HCT116 (cell line): ENCODE measurements around the gene TMEM178A. TPM values are rescaled to one million over a fixed set of nuclear protein-coding genes. Genes with fewer than 3 reads are reported as not detected.

ENCODE experiments used
- ATAC-seq: fragments of 200-7000 bp; cut with Tn5 transposase; 2 replicates; pipeline ENCODE4 v1.9.1; 2020; ENCODE audit warnings: mild to moderate bottlenecking, moderate library complexity
- BruUV-seq: library from RNA; stranded (reverse); fragments of 400-500 nt; replicated peaks from 2 replicates; lab custom pipeline; 2021; lab: Mats Ljungman, UMichigan
- CTCF ChIA-PET: fragments of 300-600 bp; sonication (Branson Sonifier 250); formaldehyde crosslinking; loops from one replicate; lab custom pipeline; 2021; ENCODE audit warnings: antibody characterized with exemption; lab: Charles Lee
- POLR2A ChIA-PET: fragments of 300-600, 350-600 bp; sonication (Branson Sonifier 250); formaldehyde crosslinking; loops from one replicate; lab custom pipeline; 2021; ENCODE audit warnings: antibody characterized with exemption; lab: Charles Lee
- RAD21 ChIA-PET, 2 experiments: fragments of 300-600 bp; sonication (Branson Sonifier 250); formaldehyde crosslinking; loops; one replicate each; lab custom pipeline; 2023; ENCODE audit warnings: low total read pairs in 2 of 2; ENCODE audit not compliant: uncharacterized antibody in 2 of 2, unreplicated experiment in 2 of 2, low non-redundant PET in 1 of 2; lab: Charles Lee
- DNase-seq: peaks from one replicate; pipeline ENCODE4 v3.0.0-alpha.2; 2010; ENCODE audit warnings: low read depth, low spot score
- H2AFZ ChIP-seq: fragments of 200-600 bp; shearing (Covaris generic), sonication (generic); 2 replicates; pipeline ENCODE4 v1.6.1; 2017; ENCODE audit warnings: low read depth, mixed run types, mixed read lengths, antibody characterized with exemption, low read length; ENCODE audit not compliant: poor library complexity, severe bottlenecking
- H3K27ac ChIP-seq: 2 replicates; pipeline ENCODE4 v1.5.1; 2012; ENCODE audit warnings: low read depth, low read length
- H3K27me3 ChIP-seq: fragments of 200-600 bp; sonication (generic); 2 replicates; pipeline ENCODE4 v1.6.1; 2016; ENCODE audit warnings: mixed run types, low read length, mixed read lengths; ENCODE audit not compliant: insufficient read depth
- H3K36me3 ChIP-seq, 2 experiments: fragments of 200-500 bp in 1 of 2; fragments of 200-600 bp in 1 of 2; sonication (Bioruptor generic) in 1 of 2; sonication (generic) in 1 of 2; 2 replicates each; pipeline versions ENCODE4 v1.5.1 to v1.6.1; 2014 to 2016; ENCODE audit warnings: low read length in 2 of 2, inconsistent platforms in 1 of 2, mixed read lengths in 1 of 2, mixed run types in 1 of 2; ENCODE audit not compliant: insufficient read depth in 2 of 2, control insufficient read depth in 1 of 2
- H3K4me1 ChIP-seq, 2 experiments: fragments of 200-600 bp in 1 of 2; sonication (generic) in 1 of 2; 2 replicates each; pipeline versions ENCODE4 v1.5.1 to v1.6.1; 2012 to 2017; ENCODE audit warnings: low read length in 2 of 2, inconsistent platforms in 1 of 2, mild to moderate bottlenecking in 1 of 2, mixed read lengths in 1 of 2, mixed run types in 1 of 2, moderate library complexity in 1 of 2; ENCODE audit not compliant: insufficient read depth in 2 of 2, control insufficient read depth in 1 of 2
- H3K4me2 ChIP-seq: fragments of 200-600 bp; sonication (generic); 2 replicates; pipeline ENCODE4 v1.6.1; 2017; ENCODE audit warnings: mixed run types, low read length, mixed read lengths
- H3K4me3 ChIP-seq, 2 experiments: fragments of 200-600 bp in 1 of 2; sonication (generic) in 1 of 2; replicated peaks in 1 of 2; 2 replicates each; pipeline ENCODE4 v1.5.1; 2011 to 2016; ENCODE audit warnings: low read length in 2 of 2, control low read depth in 1 of 2, low read depth in 1 of 2, mild to moderate bottlenecking in 1 of 2, mixed read lengths in 1 of 2, mixed run types in 1 of 2
- H3K79me2 ChIP-seq: fragments of 200-600 bp; sonication (generic); 2 replicates; pipeline ENCODE4 v1.6.1; 2017; ENCODE audit warnings: mild to moderate bottlenecking, mixed run types, low read length, moderate library complexity, mixed read lengths; ENCODE audit not compliant: insufficient read depth
- H3K9ac ChIP-seq: fragments of 200-600 bp; sonication (generic); 2 replicates; pipeline ENCODE4 v1.6.1; 2016; ENCODE audit warnings: low read length, mixed read lengths
- H3K9me2 ChIP-seq: fragments of 200-600 bp; sonication (generic), shearing (Covaris generic); 2 replicates; pipeline ENCODE4 v1.6.1; 2017; ENCODE audit warnings: mixed run types, mild to moderate bottlenecking, moderate library complexity; ENCODE audit not compliant: insufficient read depth
- H3K9me3 ChIP-seq, 2 experiments: fragments of 200-500 bp in 1 of 2; fragments of 200-600 bp in 1 of 2; sonication (Bioruptor generic) in 1 of 2; sonication (generic) in 1 of 2; 2 replicates each; pipeline ENCODE4 v1.6.1; 2014 to 2017; ENCODE audit warnings: low read length in 2 of 2, mixed read lengths in 2 of 2, inconsistent platforms in 1 of 2, low read depth in 1 of 2, mild to moderate bottlenecking in 1 of 2, mixed run types in 1 of 2, moderate library complexity in 1 of 2; ENCODE audit not compliant: control insufficient read depth in 1 of 2, insufficient read depth in 1 of 2
- H4K20me1 ChIP-seq: fragments of 200-600 bp; sonication (generic), shearing (Covaris generic); 2 replicates; pipeline ENCODE4 v1.6.1; 2017; ENCODE audit warnings: mixed run types, mild to moderate bottlenecking, moderate library complexity; ENCODE audit not compliant: insufficient read depth
- EGR1 ChIP-seq: IDR thresholded peaks from 2 replicates; pipeline ENCODE4 v1.6.1; 2012; ENCODE audit warnings: low read depth
- EZH2 ChIP-seq: fragments of 200-600 bp; sonication (generic); IDR thresholded peaks from 2 replicates; pipeline ENCODE4 v1.6.1; 2017; ENCODE audit warnings: antibody characterized with exemption, mixed run types
- EZH2phosphoT487 ChIP-seq: fragments of 200-600 bp; IDR thresholded peaks from 2 replicates; pipeline ENCODE4 v1.6.1; 2018; ENCODE audit warnings: antibody characterized with exemption, borderline replicate concordance
- FOSL1 ChIP-seq: IDR thresholded peaks from 2 replicates; pipeline ENCODE4 v1.6.1; 2012; ENCODE audit warnings: low read depth
- POLR2A ChIP-seq: IDR thresholded peaks from 2 replicates; pipeline ENCODE4 v1.7.0; 2011; ENCODE audit warnings: borderline replicate concordance; ENCODE audit not compliant: insufficient read depth, insufficient read length; ENCODE audit errors: extremely low read depth
- RAD21 ChIP-seq: IDR thresholded peaks from 2 replicates; pipeline ENCODE4 v1.6.1; 2012; ENCODE audit warnings: low read depth, mild to moderate bottlenecking
- intact Hi-C: fragments of 100-400 bp; cut with micrococcal nuclease; formaldehyde crosslinking; loops from 2 replicates; pipeline ENCODE4 v1.10.0; 2022
- total RNA-seq: library from RNA; stranded (reverse); gene quantifications from one replicate; pipeline ENCODE4 v1.2.1, GENCODE V29; 2021; ENCODE audit not compliant: unreplicated experiment
- TF ChIP-seq, protein P1 (sequence below), 3 experiments: fragments of 200-600 bp in 1 of 3; sonication (generic) in 1 of 3; IDR thresholded peaks in 2 of 3; conservative IDR thresholded peaks in 1 of 3; 2 replicates each; pipeline ENCODE4 v1.5.1; 2012 to 2017; ENCODE audit warnings: low read depth in 2 of 3, low read length in 2 of 3, antibody characterized with exemption in 1 of 3, borderline replicate concordance in 1 of 3, control low read depth in 1 of 3, mild to moderate bottlenecking in 1 of 3, mixed read lengths in 1 of 3, mixed run types in 1 of 3, moderate library complexity in 1 of 3; ENCODE audit not compliant: insufficient read depth in 1 of 3

Gene TMEM178A
- total RNA-seq, 1 experiment from 2014 or later = 1.3 TPM

GRCh38 chr2:39631256-39631655 is 34.5 kb upstream of the TMEM178A start:
- Histone ChIP-seq H2AFZ (no peak overlapping the region), H3K79me2 (no peaks in the 10 kb centered on the region), H3K9me3 (no peaks in the 10 kb centered on the region), H3K4me1 (no peaks in the 10 kb centered on the region), H3K27ac (no peak overlapping the region), H3K4me3 (no peak overlapping the region), H3K9me2 (no peaks in the 10 kb centered on the region), H3K36me3 (no peaks in the 10 kb centered on the region), H3K4me2 (no peak overlapping the region), H4K20me1 (no peaks in the 10 kb centered on the region), H3K9ac (no peak overlapping the region), H3K27me3 (no peaks in the 10 kb centered on the region)
- TF ChIP-seq EGR1 = no peak
- RAD21 ChIA-PET = no interaction called here
- DNase-seq = no peak
- intact Hi-C loops = no loop called here
- no TSS peak for BruUV-seq
- ATAC-seq = no peak
- POLR2A ChIA-PET = no interaction called here
- CTCF ChIA-PET = no interaction called here

GRCh38 chr2:39631718-39632117 is 34.0 kb upstream of the TMEM178A start:
- no peak overlapping the region for H3K27ac ChIP-seq
- H3K9me3 ChIP-seq = no peaks in the 10 kb centered on the region
- TF ChIP-seq, protein P1, sequence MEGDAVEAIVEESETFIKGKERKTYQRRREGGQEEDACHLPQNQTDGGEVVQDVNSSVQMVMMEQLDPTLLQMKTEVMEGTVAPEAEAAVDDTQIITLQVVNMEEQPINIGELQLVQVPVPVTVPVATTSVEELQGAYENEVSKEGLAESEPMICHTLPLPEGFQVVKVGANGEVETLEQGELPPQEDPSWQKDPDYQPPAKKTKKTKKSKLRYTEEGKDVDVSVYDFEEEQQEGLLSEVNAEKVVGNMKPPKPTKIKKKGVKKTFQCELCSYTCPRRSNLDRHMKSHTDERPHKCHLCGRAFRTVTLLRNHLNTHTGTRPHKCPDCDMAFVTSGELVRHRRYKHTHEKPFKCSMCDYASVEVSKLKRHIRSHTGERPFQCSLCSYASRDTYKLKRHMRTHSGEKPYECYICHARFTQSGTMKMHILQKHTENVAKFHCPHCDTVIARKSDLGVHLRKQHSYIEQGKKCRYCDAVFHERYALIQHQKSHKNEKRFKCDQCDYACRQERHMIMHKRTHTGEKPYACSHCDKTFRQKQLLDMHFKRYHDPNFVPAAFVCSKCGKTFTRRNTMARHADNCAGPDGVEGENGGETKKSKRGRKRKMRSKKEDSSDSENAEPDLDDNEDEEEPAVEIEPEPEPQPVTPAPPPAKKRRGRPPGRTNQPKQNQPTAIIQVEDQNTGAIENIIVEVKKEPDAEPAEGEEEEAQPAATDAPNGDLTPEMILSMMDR (IDR thresholded peaks at IDR 0.05 in 2 of 3, conservative IDR thresholded peaks at IDR 0.05 in 1 of 3; ENCODE audit: borderline replicate concordance in 1 of 3, insufficient read depth in 1 of 3, low read depth in 2 of 3, low read length in 2 of 3) = no peak
- TF ChIP-seq POLR2A = no peak
- TF ChIP-seq EZH2phosphoT487 = no peak
- TF ChIP-seq EZH2 = no peak
- no peak for TF ChIP-seq RAD21
- TF ChIP-seq FOSL1 = no peak
- H3K9me2 ChIP-seq = no peaks in the 10 kb centered on the region
- H3K36me3 ChIP-seq = no peaks in the 10 kb centered on the region
- no peaks in the 10 kb centered on the region for H4K20me1 ChIP-seq
- no peak overlapping the region for H3K4me3 ChIP-seq
- H3K79me2 ChIP-seq = no peaks in the 10 kb centered on the region
- H3K9ac ChIP-seq = no peak overlapping the region
- ATAC-seq (no peak), DNase-seq (no peak)
- H2AFZ ChIP-seq = no peak overlapping the region
- no TSS peak for BruUV-seq
- intact Hi-C loops = no loop called here
- no peak overlapping the region for H3K4me2 ChIP-seq
- RAD21 ChIA-PET = no interaction called here
- CTCF ChIA-PET = no interaction called here
- no peaks in the 10 kb centered on the region for H3K4me1 ChIP-seq
- H3K27me3 ChIP-seq = no peaks in the 10 kb centered on the region
- POLR2A ChIA-PET = no interaction called here
